DOHH2 (cell line): ENCODE measurements around the gene RXRA.

Source experiments
- H3F3A ChIP-seq: fragments of 200-600 bp; sonication (generic), shearing (Covaris generic); 2 replicates; pipeline ENCODE4 v1.6.0; 2016; ENCODE audit warnings: antibody characterized with exemption, mild to moderate bottlenecking; ENCODE audit not compliant: control insufficient read depth, insufficient read depth
- H3K27ac ChIP-seq: fragments of 200-600 bp; sonication (generic); 2 replicates; pipeline ENCODE4 v1.5.1; 2014; ENCODE audit warnings: low read depth, mild to moderate bottlenecking, low read length, moderate library complexity
- H3K27me3 ChIP-seq: fragments of 200-600 bp; sonication (generic); 2 replicates; pipeline ENCODE4 v1.6.1; 2014; ENCODE audit warnings: mild to moderate bottlenecking, low read length, mixed read lengths; ENCODE audit not compliant: control insufficient read depth
- H3K36me3 ChIP-seq: fragments of 200-600 bp; sonication (generic); 2 replicates; pipeline ENCODE4 v1.6.1; 2014; ENCODE audit warnings: mild to moderate bottlenecking, low read length, moderate library complexity, mixed read lengths; ENCODE audit not compliant: control insufficient read depth
- H3K4me1 ChIP-seq: fragments of 200-600 bp; sonication (generic); 2 replicates; pipeline ENCODE4 v1.6.1; 2014; ENCODE audit warnings: mild to moderate bottlenecking, low read length, mixed read lengths; ENCODE audit not compliant: control insufficient read depth
- H3K4me2 ChIP-seq: fragments of 200-600 bp; sonication (generic); 2 replicates; pipeline ENCODE4 v1.6.0; 2014; ENCODE audit warnings: mild to moderate bottlenecking, low read length, moderate library complexity
- H3K4me3 ChIP-seq: fragments of 200-600 bp; sonication (generic); 2 replicates; pipeline ENCODE4 v1.5.1; 2014; ENCODE audit warnings: mild to moderate bottlenecking, low read length, mixed read lengths
- H3K79me2 ChIP-seq: fragments of 200-600 bp; sonication (generic); 2 replicates; pipeline ENCODE4 v1.6.1; 2014; ENCODE audit warnings: mild to moderate bottlenecking, low read length, mixed read lengths; ENCODE audit not compliant: control insufficient read depth
- H3K9me2 ChIP-seq: fragments of 200-600 bp; sonication (generic); replicated peaks from 2 replicates; pipeline ENCODE4 v1.6.1; 2014; ENCODE audit warnings: mild to moderate bottlenecking, low read length, mixed read lengths; ENCODE audit not compliant: control insufficient read depth
- H3K9me3 ChIP-seq: fragments of 200-600 bp; sonication (generic); 2 replicates; pipeline ENCODE4 v1.6.1; 2014; ENCODE audit warnings: antibody characterized with exemption, low read length, mixed read lengths; ENCODE audit not compliant: control insufficient read depth, insufficient read depth
- H4K20me1 ChIP-seq: fragments of 200-600 bp; sonication (generic); 2 replicates; pipeline ENCODE4 v1.6.0; 2014; ENCODE audit warnings: low read depth, mild to moderate bottlenecking, antibody characterized with exemption, low read length, moderate library complexity; ENCODE audit not compliant: control insufficient read depth, insufficient read depth
- CTCF ChIP-seq: fragments of 200-600 bp; sonication (generic); IDR thresholded peaks from one replicate; pipeline ENCODE4 v1.5.1; 2014; ENCODE audit warnings: antibody characterized with exemption, mild to moderate bottlenecking, low read depth, low read length; ENCODE audit not compliant: poor library complexity, severe bottlenecking
- EZH2phosphoT487 ChIP-seq: fragments of 200-600 bp; sonication (generic); IDR thresholded peaks from 2 replicates; pipeline ENCODE4 v1.6.1; 2017; ENCODE audit warnings: borderline replicate concordance, mild to moderate bottlenecking, antibody characterized with exemption, low read length, moderate library complexity, mixed read lengths

RXRA gene

DNA sequence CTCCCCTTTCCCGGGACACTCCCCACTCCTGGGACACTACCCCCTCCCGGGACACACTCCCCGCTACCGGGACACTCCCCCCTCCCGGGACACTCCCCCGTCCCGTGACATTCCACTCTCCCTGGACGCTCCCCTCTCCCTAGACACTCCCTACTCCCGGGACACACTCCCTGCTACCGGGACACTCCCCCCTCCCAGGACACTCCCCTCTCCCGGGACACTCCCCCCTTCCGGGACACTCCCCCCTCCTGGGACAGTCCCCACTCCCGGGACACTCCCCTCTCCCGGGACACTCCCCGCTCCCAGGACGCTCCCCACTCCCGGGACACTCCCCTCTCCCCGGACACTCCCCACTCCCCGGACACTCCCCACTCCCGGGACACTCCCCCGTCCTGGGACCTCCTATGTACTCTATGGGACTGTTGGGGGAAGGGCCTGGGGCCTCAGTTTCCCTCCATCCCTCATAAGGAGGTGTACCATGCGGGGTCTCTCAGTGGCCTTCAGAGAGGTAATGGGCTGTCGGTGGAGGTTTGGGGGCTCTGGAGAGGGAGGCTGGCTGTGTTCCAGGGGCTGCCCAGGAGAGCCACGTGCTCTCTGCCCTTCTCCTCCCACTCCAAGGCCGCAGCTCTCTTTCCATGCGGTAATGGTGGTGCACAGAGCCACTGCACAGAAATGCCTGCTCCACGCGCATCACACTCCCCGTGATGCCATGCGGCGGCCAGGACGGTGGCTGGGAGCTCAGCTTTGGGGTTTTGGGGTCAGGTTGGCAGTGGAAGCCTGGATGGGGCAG, 96.2 kb downstream of the RXRA start:
- Histone ChIP-seq H3K36me3 (no peaks in the 10 kb centered on the region), H3K4me1 (no peaks in the 10 kb centered on the region), H3K4me3 (no peak overlapping the region), H3K9me3 (no peaks in the 10 kb centered on the region), H3K4me2 (no peak overlapping the region), H3F3A (no peaks in the 10 kb centered on the region), H3K9me2 (no peaks in the 10 kb centered on the region), H3K27ac (no peak overlapping the region), H3K27me3 (no peaks in the 10 kb centered on the region), H4K20me1 (no peaks in the 10 kb centered on the region), H3K79me2 (no peaks in the 10 kb centered on the region)
- TF ChIP-seq CTCF (no peak), EZH2phosphoT487 (no peak)

- no peak overlapping the region for H3K4me3 ChIP-seq
- no peaks in the 10 kb centered on the region for H3K4me1 ChIP-seq
- H3K9me2 ChIP-seq: no peaks in the 10 kb centered on the region
- H3K79me2 ChIP-seq: no peaks in the 10 kb centered on the region
- H3K4me2 ChIP-seq: no peak overlapping the region
- no peaks in the 10 kb centered on the region for H3F3A ChIP-seq
- H3K27me3 ChIP-seq: no peaks in the 10 kb centered on the region
- H3K27ac ChIP-seq: no peak overlapping the region
- H3K9me3 ChIP-seq: no peaks in the 10 kb centered on the region
- TF ChIP-seq CTCF (no peak), EZH2phosphoT487 (no peak)
- no peaks in the 10 kb centered on the region for H3K36me3 ChIP-seq
- no peaks in the 10 kb centered on the region for H4K20me1 ChIP-seq
Observed at GRCh38 chr9:134423166-134423565, 96.9 kb downstream of the RXRA start.

- H4K20me1 ChIP-seq: no peaks in the 10 kb centered on the region
- no peaks in the 10 kb centered on the region for H3K9me3 ChIP-seq
- no peaks in the 10 kb centered on the region for H3K9me2 ChIP-seq
- H3K4me3 ChIP-seq: no peak overlapping the region
- H3K4me2 ChIP-seq: no peak overlapping the region
- H3K4me1 ChIP-seq: no peaks in the 10 kb centered on the region
- H3K27ac ChIP-seq: no peak overlapping the region
- no peaks in the 10 kb centered on the region for H3K79me2 ChIP-seq
- TF ChIP-seq CTCF (no peak), EZH2phosphoT487 (no peak)
- no peaks in the 10 kb centered on the region for H3F3A ChIP-seq
- no peaks in the 10 kb centered on the region for H3K27me3 ChIP-seq
- no peaks in the 10 kb centered on the region for H3K36me3 ChIP-seq
Observed at GRCh38 chr9:134423749-134424148, 97.5 kb downstream of the RXRA start.
